Mammary epithelial cell (primary cell): ENCODE results near the gene BFSP1.

ENCODE experiments used
- CTCF ChIP-seq, 2 donors: IDR thresholded peaks in 1 of 2; conservative IDR thresholded peaks in 1 of 2; 2 replicates each; pipeline ENCODE4 v1.5.1; 2011 to 2012; ENCODE audit warnings: inconsistent platforms in 2 of 2, low read length in 2 of 2, mild to moderate bottlenecking in 2 of 2, control low read depth in 1 of 2, low read depth in 1 of 2; ENCODE audit not compliant: insufficient read depth in 1 of 2; ENCODE audit errors: extremely low read depth in 1 of 2
- EZH2 ChIP-seq: IDR thresholded peaks from 2 replicates; pipeline ENCODE4 v1.6.1; 2012; ENCODE audit warnings: low read length, inconsistent platforms, borderline replicate concordance

GRCh38 chr20:17541996-17542395, 10.8 kb upstream of the BFSP1 start:
- TF ChIP-seq CTCF (conservative IDR thresholded peaks at IDR 0.05 in 1 of 2, IDR thresholded peaks at IDR 0.05 in 1 of 2; ENCODE audit: extremely low read depth in 1 of 2, insufficient read depth in 1 of 2, low read depth in 1 of 2, low read length in 2 of 2) (no peak), EZH2 (no peak)
